Nephron (organoid): ENCODE data around the gene ASIC4.
A peak's percentile ranks its signal among the peaks of the same experiment; 100 is the strongest.

ENCODE experiments used
- H3K27ac Mint-ChIP-seq, 3 experiments: 2 replicates each; pipeline ENCODE4 v1.8.0; 2020; ENCODE audit warnings: mixed read lengths in 3 of 3, mild to moderate bottlenecking in 2 of 3, moderate library complexity in 1 of 3
- H3K27me3 Mint-ChIP-seq: 2 replicates; pipeline ENCODE4 v1.8.0; 2021; ENCODE audit warnings: low read depth, mild to moderate bottlenecking, moderate library complexity, mixed read lengths
- H3K36me3 Mint-ChIP-seq: 2 replicates; pipeline ENCODE4 v1.8.0; 2020; ENCODE audit warnings: low read depth, mixed read lengths
- H3K4me1 Mint-ChIP-seq: 2 replicates; pipeline ENCODE4 v1.8.0; 2020; ENCODE audit warnings: mixed read lengths
- H3K4me3 Mint-ChIP-seq, 3 experiments: 2 replicates each; pipeline ENCODE4 v1.8.0; 2020; ENCODE audit warnings: mild to moderate bottlenecking in 3 of 3, mixed read lengths in 3 of 3, moderate library complexity in 2 of 3
- H3K9me3 Mint-ChIP-seq: 2 replicates; pipeline ENCODE4 v1.8.0; 2020; ENCODE audit warnings: mixed read lengths
- CTCF ChIP-seq, 3 experiments: fragments of 200-600 bp; sonication (generic); IDR thresholded peaks; one replicate each; pipeline ENCODE4 v1.5.0; 2021; ENCODE audit warnings: antibody characterized with exemption in 3 of 3; ENCODE audit not compliant: unreplicated experiment in 3 of 3

ASIC4 gene

GRCh38 chr2:219557791-219558785 lies 43.8 kb downstream of the ASIC4 start:
- Mint-ChIP-seq H3K27me3 (peaks cover 10% of the 10 kb centered on the region), H3K4me1 (peaks cover 30% of the 10 kb centered on the region), H3K27ac (no peak overlapping the region), H3K36me3 (peaks cover 35% of the 10 kb centered on the region), H3K9me3 (no peaks in the 10 kb centered on the region), H3K4me3 (no peak overlapping the region)
- TF ChIP-seq CTCF (IDR thresholded peaks at IDR 0.05; ENCODE audit: unreplicated experiment in 3 of 3): no peak

- Mint-ChIP-seq H3K27ac (no peak overlapping the region), H3K9me3 (no peaks in the 10 kb centered on the region), H3K4me1 (peaks cover 39% of the 10 kb centered on the region), H3K36me3 (peaks cover 40% of the 10 kb centered on the region), H3K4me3 (no peak overlapping the region), H3K27me3 (no peaks in the 10 kb centered on the region)
- no peak for TF ChIP-seq CTCF (IDR thresholded peaks at IDR 0.05; ENCODE audit: unreplicated experiment in 3 of 3)
These were observed 45.1 kb downstream of the ASIC4 start for GRCh38 chr2:219559156-219559915.

- H3K4me1 Mint-ChIP-seq: peaks cover 42% of the 10 kb centered on the region
- peak overlapping the region in 2 of 3 experiments; percentile 44 to 90 for H3K27ac Mint-ChIP-seq
- no peaks in the 10 kb centered on the region for H3K9me3 Mint-ChIP-seq
- peak; percentile 64 to 68 (median 68) for TF ChIP-seq CTCF (IDR thresholded peaks at IDR 0.05; ENCODE audit: unreplicated experiment in 3 of 3)
- no peak overlapping the region for H3K4me3 Mint-ChIP-seq
- no peaks in the 10 kb centered on the region for H3K27me3 Mint-ChIP-seq
- peaks cover 49% of the 10 kb centered on the region for H3K36me3 Mint-ChIP-seq
These were observed 46.0 kb downstream of the ASIC4 start for GRCh38 chr2:219560037-219560892.

- no peak for TF ChIP-seq CTCF (IDR thresholded peaks at IDR 0.05; ENCODE audit: unreplicated experiment in 3 of 3)
- peak overlapping the region in 2 of 3 experiments; percentile 44 to 90 for H3K27ac Mint-ChIP-seq
- H3K4me1 Mint-ChIP-seq: peaks cover 44% of the 10 kb centered on the region
- peaks cover 52% of the 10 kb centered on the region for H3K36me3 Mint-ChIP-seq
- no peaks in the 10 kb centered on the region for H3K27me3 Mint-ChIP-seq
- H3K9me3 Mint-ChIP-seq: no peaks in the 10 kb centered on the region
- H3K4me3 Mint-ChIP-seq: no peak overlapping the region
These were observed 46.6 kb downstream of the ASIC4 start for GRCh38 chr2:219560893-219561178.

- Mint-ChIP-seq H3K9me3 (no peaks in the 10 kb centered on the region), H3K27ac (peak overlapping the region; percentile 44 to 90 (median 79)), H3K27me3 (no peaks in the 10 kb centered on the region), H3K4me3 (peak overlapping the region in 2 of 3 experiments; percentile 41 to 47), H3K4me1 (peaks cover 50% of the 10 kb centered on the region), H3K36me3 (peaks cover 58% of the 10 kb centered on the region)
- TF ChIP-seq CTCF (IDR thresholded peaks at IDR 0.05; ENCODE audit: unreplicated experiment in 3 of 3): no peak
These were observed 47.1 kb downstream of the ASIC4 start for GRCh38 chr2:219561179-219562048.
